Memory B cell (primary cell): ENCODE data around the gene TNFAIP1.
"Not testable (repeated sequence)": the region's sequence is repeated elsewhere in the genome, so short reads cannot be mapped to it uniquely, and the experiment has no call there.

Experiments
- ATAC-seq: fragments of 150-1000 bp; cut with Tn5 transposase; 2 replicates; pipeline ENCODE4 v1.10.0; 2021; ENCODE audit warnings: low read depth, mild to moderate bottlenecking, moderate library complexity
- DNase-seq, 2 donors: peaks; one replicate each; pipeline ENCODE4 v3.0.0; 2022; ENCODE audit warnings: low spot score in 2 of 2
- H3K27ac Mint-ChIP-seq: one replicate; pipeline ENCODE4 v1.8.0; 2022; ENCODE audit warnings: mild to moderate bottlenecking, moderate library complexity, mixed read lengths
- H3K27me3 Mint-ChIP-seq: one replicate; pipeline ENCODE4 v1.8.0; 2022; ENCODE audit warnings: mixed read lengths
- H3K36me3 Mint-ChIP-seq: one replicate; pipeline ENCODE4 v1.8.0; 2022; ENCODE audit warnings: mild to moderate bottlenecking, mixed read lengths
- H3K4me1 Mint-ChIP-seq: one replicate; pipeline ENCODE4 v1.8.0; 2022; ENCODE audit warnings: mixed read lengths
- H3K4me3 Mint-ChIP-seq: one replicate; pipeline ENCODE4 v1.8.0; 2022; ENCODE audit warnings: mild to moderate bottlenecking, moderate library complexity, mixed read lengths
- H3K9me3 Mint-ChIP-seq: one replicate; pipeline ENCODE4 v1.8.0; 2022; ENCODE audit warnings: mixed read lengths

TNFAIP1 gene

GRCh38 chr17:28333083-28333746 is 2.3 kb upstream of the TNFAIP1 start:
- Mint-ChIP-seq H3K9me3 (no peaks in the 10 kb centered on the region), H3K27ac (peak overlapping the region; percentile 98), H3K36me3 (peaks cover 6% of the 10 kb centered on the region), H3K27me3 (no peaks in the 10 kb centered on the region), H3K4me3 (peak overlapping the region; percentile 91), H3K4me1 (peaks cover 30% of the 10 kb centered on the region)
- ATAC-seq (no peak), DNase-seq (no peak)

DNA sequence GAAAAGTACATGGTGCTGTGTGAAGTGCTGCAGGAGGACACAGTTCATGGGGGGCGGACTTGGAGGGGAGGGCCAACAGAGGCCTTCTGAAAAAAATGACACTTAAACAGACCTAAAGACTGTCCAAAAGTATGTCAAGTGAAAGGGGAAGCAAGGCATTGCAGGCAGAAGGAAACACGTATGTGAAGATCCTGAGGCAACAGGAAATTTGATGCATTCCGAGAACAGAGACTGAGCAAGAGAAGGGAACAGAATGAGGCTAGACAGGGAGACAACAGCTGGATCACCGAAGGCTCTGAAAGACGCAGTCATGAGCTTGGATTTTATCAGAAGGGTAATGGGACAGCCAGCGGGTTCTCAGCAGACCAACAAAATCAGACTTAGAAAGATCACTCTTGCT is 1.4 kb upstream of the TNFAIP1 start:
- Mint-ChIP-seq H3K27me3 (no peaks in the 10 kb centered on the region), H3K4me1 (peaks cover 33% of the 10 kb centered on the region), H3K36me3 (peaks cover 5% of the 10 kb centered on the region), H3K27ac (peak overlapping the region; percentile 98), H3K4me3 (peak overlapping the region; percentile 91), H3K9me3 (no peaks in the 10 kb centered on the region)
- ATAC-seq (no peak), DNase-seq (no peak)

GRCh38 chr17:28334666-28335200 is 828 bp upstream of the TNFAIP1 start:
- no peak for ATAC-seq

GRCh38 chr17:28335959-28336871 is 654 bp downstream of the TNFAIP1 start:
- Mint-ChIP-seq H3K36me3 (peaks cover 5% of the 10 kb centered on the region), H3K9me3 (no peaks in the 10 kb centered on the region), H3K4me3 (peak overlapping the region; percentile 91), H3K27me3 (no peaks in the 10 kb centered on the region), H3K27ac (peak overlapping the region; percentile 98), H3K4me1 (peaks cover 35% of the 10 kb centered on the region)
- ATAC-seq: no peak
- no peak for DNase-seq

More at GRCh38 chr17:28334666-28335200, 828 bp upstream of the TNFAIP1 start:
- Mint-ChIP-seq H3K9me3 (no peaks in the 10 kb centered on the region), H3K4me1 (peaks cover 35% of the 10 kb centered on the region), H3K27ac (peak overlapping the region; percentile 98), H3K27me3 (no peaks in the 10 kb centered on the region), H3K36me3 (peaks cover 5% of the 10 kb centered on the region), H3K4me3 (peak overlapping the region; percentile 91)
- DNase-seq: no peak

DNA sequence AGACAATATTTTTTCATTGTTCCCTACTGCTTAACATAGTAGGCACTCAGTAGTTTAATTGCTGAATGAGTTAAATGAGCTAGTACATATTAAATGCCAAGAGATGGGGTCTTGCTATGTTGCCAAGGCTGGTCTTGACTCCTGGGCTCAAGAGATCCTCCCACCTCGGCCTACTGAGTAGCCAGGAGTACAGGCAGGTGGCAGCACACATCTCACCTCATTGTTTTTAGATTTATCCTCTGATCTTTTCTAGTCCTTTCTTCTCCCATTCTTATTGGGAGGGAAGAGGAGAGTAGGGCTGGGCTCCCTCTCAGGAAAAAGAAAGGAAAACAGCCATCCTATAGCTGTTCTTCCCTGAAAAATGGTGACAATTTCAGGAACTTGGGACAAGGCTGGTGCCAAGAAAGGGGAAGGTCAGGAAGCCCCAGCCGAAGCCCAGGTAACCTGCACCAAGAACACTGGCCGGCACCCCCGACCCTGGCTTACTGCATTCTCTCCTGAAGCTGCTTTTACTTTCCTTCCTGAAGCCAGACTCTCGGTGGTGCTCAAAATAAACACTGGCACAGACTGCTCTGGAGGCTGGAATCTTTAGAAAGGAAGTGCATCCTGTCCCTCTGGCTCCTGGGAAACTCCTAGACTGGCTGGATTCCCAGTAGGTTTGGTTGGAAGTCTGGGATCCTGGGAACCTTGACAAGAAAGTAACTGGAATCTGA is 2.7 kb downstream of the TNFAIP1 start:
- peaks cover 33% of the 10 kb centered on the region for H3K4me1 Mint-ChIP-seq
- no peaks in the 10 kb centered on the region for H3K9me3 Mint-ChIP-seq
- peaks cover 9% of the 10 kb centered on the region for H3K36me3 Mint-ChIP-seq
- ATAC-seq (no peak), DNase-seq (no peak)
- no peak overlapping the region for H3K4me3 Mint-ChIP-seq
- H3K27me3 Mint-ChIP-seq: no peaks in the 10 kb centered on the region
- H3K27ac Mint-ChIP-seq: peak overlapping the region; percentile 16

DNA sequence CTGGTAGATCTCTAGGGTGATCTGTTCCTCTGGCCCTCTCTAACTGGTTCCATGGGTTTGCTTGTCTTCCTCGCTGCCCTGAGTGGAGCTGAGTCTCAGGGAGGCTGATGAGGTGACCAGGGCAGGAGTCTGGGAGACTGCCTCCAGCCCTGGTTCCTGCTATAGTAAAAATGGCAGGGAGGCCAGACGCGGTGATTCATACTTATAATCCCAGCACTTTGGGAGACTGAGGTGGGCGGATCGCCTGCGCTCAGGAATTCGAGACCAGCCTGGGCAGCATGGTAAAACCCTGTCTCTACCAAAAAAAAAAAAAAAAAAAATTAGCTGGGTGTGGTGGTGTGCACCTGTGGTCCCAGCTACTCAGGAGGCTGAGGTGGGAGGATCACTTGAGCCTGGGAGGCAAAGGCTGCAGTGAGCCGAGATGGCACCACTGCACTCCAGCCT is 3.2 kb downstream of the TNFAIP1 start:
- DNase-seq, H3K9me3 Mint-ChIP-seq, H3K27ac Mint-ChIP-seq, H3K27me3 Mint-ChIP-seq, ATAC-seq, H3K4me3 Mint-ChIP-seq: not testable (repeated sequence)
- peaks cover 10% of the 10 kb centered on the region for H3K36me3 Mint-ChIP-seq
- H3K4me1 Mint-ChIP-seq: peaks cover 33% of the 10 kb centered on the region

GRCh38 chr17:28339431-28339830 is 3.9 kb downstream of the TNFAIP1 start:
- no peaks in the 10 kb centered on the region for H3K27me3 Mint-ChIP-seq
- H3K36me3 Mint-ChIP-seq: peaks cover 11% of the 10 kb centered on the region
- ATAC-seq: no peak
- no peak overlapping the region for H3K27ac Mint-ChIP-seq
- H3K4me3 Mint-ChIP-seq: no peak overlapping the region
- no peaks in the 10 kb centered on the region for H3K9me3 Mint-ChIP-seq
- H3K4me1 Mint-ChIP-seq: peaks cover 27% of the 10 kb centered on the region
- DNase-seq: no peak

- H3K27ac Mint-ChIP-seq: no peak overlapping the region
Observed at GRCh38 chr17:28340374-28340773, 4.8 kb downstream of the TNFAIP1 start.

DNA sequence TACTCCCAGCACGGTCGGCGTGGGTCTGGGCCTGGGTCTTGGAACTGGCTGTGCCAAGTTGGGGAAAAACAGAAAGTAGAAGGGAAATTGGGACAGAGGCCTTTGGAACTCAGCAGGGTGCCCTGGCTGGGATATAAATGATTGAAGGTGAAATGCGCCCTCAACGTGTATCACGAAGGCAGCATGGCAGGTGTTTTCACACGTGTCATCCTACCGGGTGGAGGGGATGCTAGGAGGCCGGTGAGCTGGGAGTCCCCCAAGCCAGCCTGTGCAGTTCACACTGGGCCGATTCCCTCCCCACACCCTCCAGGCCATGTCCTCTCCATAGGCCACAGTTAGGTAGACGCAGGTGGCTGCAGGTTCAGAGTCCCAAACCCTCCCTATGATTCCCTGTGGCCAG is 6.0 kb downstream of the TNFAIP1 start:
- Mint-ChIP-seq H3K27me3 (no peaks in the 10 kb centered on the region), H3K27ac (no peak overlapping the region), H3K9me3 (no peaks in the 10 kb centered on the region), H3K4me1 (peaks cover 15% of the 10 kb centered on the region), H3K4me3 (no peak overlapping the region), H3K36me3 (peaks cover 15% of the 10 kb centered on the region)
- DNase-seq: no peak
- no peak for ATAC-seq

More at GRCh38 chr17:28340374-28340773, 4.8 kb downstream of the TNFAIP1 start:
- Mint-ChIP-seq H3K4me1 (peaks cover 21% of the 10 kb centered on the region), H3K9me3 (no peaks in the 10 kb centered on the region), H3K4me3 (no peak overlapping the region), H3K36me3 (peaks cover 11% of the 10 kb centered on the region), H3K27me3 (no peaks in the 10 kb centered on the region)
- DNase-seq (no peak), ATAC-seq (no peak)

GRCh38 chr17:28342313-28342712 is 6.8 kb downstream of the TNFAIP1 start:
- Mint-ChIP-seq H3K36me3 (peaks cover 17% of the 10 kb centered on the region), H3K9me3 (no peaks in the 10 kb centered on the region), H3K27me3 (no peaks in the 10 kb centered on the region), H3K27ac (no peak overlapping the region), H3K4me3 (no peak overlapping the region), H3K4me1 (peaks cover 10% of the 10 kb centered on the region)
- ATAC-seq: no peak
- DNase-seq: no peak

DNA sequence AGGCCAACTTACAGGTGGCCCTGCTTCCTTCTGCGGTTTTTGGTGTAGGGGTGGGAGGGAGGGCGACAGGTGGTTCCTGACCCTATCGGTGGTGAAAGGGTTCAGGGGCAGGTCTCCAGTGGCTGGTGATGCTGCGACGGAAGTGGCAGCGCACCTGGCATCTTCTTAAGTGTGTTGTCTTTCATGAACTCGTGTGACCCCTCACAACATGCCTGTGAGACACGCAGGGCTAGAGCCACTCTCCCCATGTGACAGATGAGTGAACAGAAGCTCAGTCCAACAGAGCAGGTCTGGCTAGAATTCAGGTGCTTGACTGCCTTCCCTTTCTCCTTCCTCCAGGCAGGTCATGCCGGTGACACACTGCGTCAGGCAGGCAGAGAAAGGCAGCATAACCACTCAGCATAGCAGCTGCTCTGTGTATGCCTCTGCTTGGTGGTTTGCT is 8.0 kb downstream of the TNFAIP1 start:
- peaks cover 3% of the 10 kb centered on the region for H3K4me1 Mint-ChIP-seq
- no peaks in the 10 kb centered on the region for H3K9me3 Mint-ChIP-seq
- ATAC-seq: peak; percentile 37
- peaks cover 20% of the 10 kb centered on the region for H3K36me3 Mint-ChIP-seq
- H3K4me3 Mint-ChIP-seq: no peak overlapping the region
- no peak for DNase-seq
- H3K27me3 Mint-ChIP-seq: no peaks in the 10 kb centered on the region
- peak overlapping the region; percentile 35 for H3K27ac Mint-ChIP-seq

- no peak for ATAC-seq
- peaks cover 20% of the 10 kb centered on the region for H3K36me3 Mint-ChIP-seq
Observed at GRCh38 chr17:28344011-28344410, 8.4 kb downstream of the TNFAIP1 start.

GRCh38 chr17:28344435-28344901 is 8.9 kb downstream of the TNFAIP1 start:
- Mint-ChIP-seq H3K27ac (no peak overlapping the region), H3K9me3 (no peaks in the 10 kb centered on the region), H3K27me3 (no peaks in the 10 kb centered on the region), H3K36me3 (peaks cover 20% of the 10 kb centered on the region), H3K4me1 (no peaks in the 10 kb centered on the region), H3K4me3 (no peak overlapping the region)
- ATAC-seq (no peak), DNase-seq (no peak)

More at GRCh38 chr17:28344011-28344410, 8.4 kb downstream of the TNFAIP1 start:
- no peaks in the 10 kb centered on the region for H3K9me3 Mint-ChIP-seq
- no peak overlapping the region for H3K4me3 Mint-ChIP-seq
- H3K27ac Mint-ChIP-seq: peak overlapping the region; percentile 35
- H3K4me1 Mint-ChIP-seq: peaks cover 2% of the 10 kb centered on the region
- no peak for DNase-seq
- H3K27me3 Mint-ChIP-seq: no peaks in the 10 kb centered on the region
